Measurements from ENCODE around the gene RASGRF2. TPM values are rescaled to one million over a fixed set of nuclear protein-coding genes. Genes with fewer than 3 reads are reported as not detected.

RASGRF2 gene
- total RNA-seq, 4 donors from 2014 or later = 1.0 to 5.3 (median 1.8) TPM

- no peak for DNase-seq (ENCODE audit: low spot score in 2 of 2)
- TF ChIP-seq CTCF (IDR thresholded peaks at IDR 0.05) = no peak
- intact Hi-C loops (cut with DNase I; ENCODE audit: low total_unique reads) = no loop called here
- no peak overlapping the region for H3K4me3 ChIP-seq (ENCODE audit: low read depth, poor library complexity, severe bottlenecking)
- 89 to 93% methylated on average over 4 of the region's 4 CpGs for WGBS, 2 donors
These were observed 105.9 kb downstream of the RASGRF2 start for GRCh38 chr5:81066102-81066501.

GRCh38 chr5:81067406-81067805 is 107.2 kb downstream of the RASGRF2 start:
- TF ChIP-seq CTCF (IDR thresholded peaks at IDR 0.05) (no peak), POLR2A (IDR thresholded peaks at IDR 0.05) (no peak)
- 54 to 60% methylated on average over 1 of the region's 1 CpG for WGBS, 2 donors

GRCh38 chr5:81068063-81068462 is 107.9 kb downstream of the RASGRF2 start:
- WGBS, 2 donors = 79 to 82% methylated on average over 6 of the region's 6 CpGs
- DNase-seq (ENCODE audit: low spot score in 2 of 2) = no peak
- no peak overlapping the region for H3K4me3 ChIP-seq (ENCODE audit: low read depth, poor library complexity, severe bottlenecking)
- intact Hi-C loops (cut with DNase I; ENCODE audit: low total_unique reads) = no loop called here
- no peak for TF ChIP-seq CTCF (IDR thresholded peaks at IDR 0.05)
- TF ChIP-seq POLR2A (IDR thresholded peaks at IDR 0.05) = no peak

More at GRCh38 chr5:81067406-81067805, 107.2 kb downstream of the RASGRF2 start:
- no peak for DNase-seq (ENCODE audit: low spot score in 2 of 2)
- H3K4me3 ChIP-seq (ENCODE audit: low read depth, poor library complexity, severe bottlenecking) = no peak overlapping the region
- intact Hi-C loops (cut with DNase I; ENCODE audit: low total_unique reads) = no loop called here

GRCh38 chr5:81068635-81069034 is 108.5 kb downstream of the RASGRF2 start:
- WGBS, 2 donors = 90 to 98% methylated on average over 2 of the region's 2 CpGs
- intact Hi-C loops (cut with DNase I; ENCODE audit: low total_unique reads) = no loop called here
- TF ChIP-seq CTCF (IDR thresholded peaks at IDR 0.05) (no peak), POLR2A (IDR thresholded peaks at IDR 0.05) (no peak)
- no peak for DNase-seq (ENCODE audit: low spot score in 2 of 2)
- no peak overlapping the region for H3K4me3 ChIP-seq (ENCODE audit: low read depth, poor library complexity, severe bottlenecking)

- H3K4me3 ChIP-seq (ENCODE audit: low read depth, poor library complexity, severe bottlenecking) = no peak overlapping the region
- intact Hi-C loops (cut with DNase I; ENCODE audit: low total_unique reads) = no loop called here
- WGBS, 2 donors = 88 to 89% methylated on average over 4 of the region's 4 CpGs
- TF ChIP-seq POLR2A (IDR thresholded peaks at IDR 0.05) (no peak), CTCF (IDR thresholded peaks at IDR 0.05) (no peak)
- no peak for DNase-seq (ENCODE audit: low spot score in 2 of 2)
These were observed 109.8 kb downstream of the RASGRF2 start for GRCh38 chr5:81069990-81070389.

GRCh38 chr5:81070571-81071255 is 110.5 kb downstream of the RASGRF2 start:
- intact Hi-C loops (cut with DNase I; ENCODE audit: low total_unique reads) = no loop called here
- no peak for DNase-seq (ENCODE audit: low spot score in 2 of 2)
- 88 to 93% methylated on average over 6 of the region's 6 CpGs for WGBS, 2 donors
- no peak overlapping the region for H3K4me3 ChIP-seq (ENCODE audit: low read depth, poor library complexity, severe bottlenecking)
- no peak for TF ChIP-seq POLR2A (IDR thresholded peaks at IDR 0.05)
- no peak for TF ChIP-seq CTCF (IDR thresholded peaks at IDR 0.05)
